ENCODE data around the gene GUCA2A.

DNA sequence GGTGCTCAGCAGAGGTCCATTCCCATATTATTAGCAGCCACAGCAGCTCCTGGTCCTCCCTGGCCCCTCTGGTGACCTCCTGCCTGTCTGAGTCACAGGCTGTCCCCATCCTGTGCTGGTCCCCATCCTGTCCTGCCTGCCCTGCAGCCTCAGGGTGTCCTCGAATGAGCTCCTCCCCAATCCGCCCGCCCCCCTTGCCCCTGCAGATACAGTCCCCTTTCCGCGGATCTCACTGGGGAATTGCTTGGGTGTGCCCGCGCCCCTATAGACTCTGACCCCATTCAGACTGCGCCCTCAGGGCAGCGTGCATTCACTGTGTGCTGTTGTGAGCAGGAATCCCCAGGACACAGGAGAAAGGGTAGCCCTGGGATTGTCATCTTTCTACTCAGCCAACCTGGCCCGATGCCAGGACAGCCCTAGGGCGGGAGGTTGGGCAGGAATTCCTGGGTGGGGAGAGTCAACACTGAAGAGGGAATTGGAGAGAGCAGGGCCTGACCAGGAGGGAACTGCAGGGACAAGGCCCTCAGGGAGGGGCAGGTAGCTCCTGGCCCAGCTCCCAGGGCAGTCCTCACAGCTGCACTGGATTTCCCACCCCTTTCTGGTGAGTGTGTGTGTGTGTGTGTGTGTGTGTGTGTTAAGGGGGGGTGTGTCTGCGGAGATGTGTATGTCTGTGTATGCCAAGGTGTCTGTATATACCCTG, 1.1 kb upstream of the GUCA2A start:
- TF ChIP-seq CTCF (IDR thresholded peaks at IDR 0.05) (no peak), POLR2A (IDR thresholded peaks at IDR 0.05) (no peak)
